Left hindlimb (tissue), 1 donor: Measurements from ENCODE around the gene TSTD2.
"Not testable (repeated sequence)": the region's sequence is repeated elsewhere in the genome, so short reads cannot be mapped to it uniquely, and the experiment has no call there.

Experiments used
- DNase-seq: peaks from one replicate; pipeline ENCODE4 v3.0.0-alpha.2; 2018

Gene TSTD2

GRCh38 chr9:97629156-97629555 is 4.0 kb downstream of the TSTD2 start:
- no peak for DNase-seq

GRCh38 chr9:97628668-97629067 is 4.5 kb downstream of the TSTD2 start:
- DNase-seq = no peak

- no peak for DNase-seq
Observed at GRCh38 chr9:97627624-97628023, 5.5 kb downstream of the TSTD2 start.

GRCh38 chr9:97625620-97626019 is 7.5 kb downstream of the TSTD2 start:
- DNase-seq = no peak

GRCh38 chr9:97623946-97624345 is 9.2 kb downstream of the TSTD2 start:
- no peak for DNase-seq

GRCh38 chr9:97622483-97622882 is 10.7 kb downstream of the TSTD2 start:
- not testable (repeated sequence) for DNase-seq

GRCh38 chr9:97620063-97620462 is 13.1 kb downstream of the TSTD2 start:
- not testable (repeated sequence) for DNase-seq

- DNase-seq = no peak
Observed at GRCh38 chr9:97617939-97618416, 15.2 kb downstream of the TSTD2 start.

- no peak for DNase-seq
Observed at GRCh38 chr9:97615439-97616072, 17.6 kb downstream of the TSTD2 start.

GRCh38 chr9:97604901-97605645 is 28.1 kb downstream of the TSTD2 start:
- DNase-seq = no peak

- no peak for DNase-seq
Observed at GRCh38 chr9:97602430-97602829, 30.7 kb downstream of the TSTD2 start.

GRCh38 chr9:97601228-97601898 is 31.8 kb downstream of the TSTD2 start:
- DNase-seq = no peak

- no peak for DNase-seq
Observed at GRCh38 chr9:97600531-97601227, 32.5 kb downstream of the TSTD2 start.

- DNase-seq = no peak
Observed at GRCh38 chr9:97599314-97599846, 33.8 kb downstream of the TSTD2 start.

- DNase-seq = peak; percentile 65
Observed at GRCh38 chr9:97598461-97599288, 34.5 kb downstream of the TSTD2 start.

- DNase-seq = no peak
Observed at GRCh38 chr9:97596906-97597305, 36.3 kb downstream of the TSTD2 start.

GRCh38 chr9:97594381-97594921 is 38.7 kb downstream of the TSTD2 start:
- no peak for DNase-seq

- no peak for DNase-seq
Observed at GRCh38 chr9:97593960-97594359, 39.2 kb downstream of the TSTD2 start.

GRCh38 chr9:97592126-97592525 is 41.0 kb downstream of the TSTD2 start:
- DNase-seq = no peak

GRCh38 chr9:97591535-97591934 is 41.6 kb downstream of the TSTD2 start:
- DNase-seq = no peak

GRCh38 chr9:97586909-97587308 is 46.3 kb downstream of the TSTD2 start:
- not testable (repeated sequence) for DNase-seq

- not testable (repeated sequence) for DNase-seq
Observed at GRCh38 chr9:97584778-97585177, 48.4 kb downstream of the TSTD2 start.
